HepG2 (cell line): ENCODE results near the gene SOX13. TPM values are rescaled to one million over a fixed set of nuclear protein-coding genes. Genes with fewer than 3 reads are reported as not detected.
A peak's percentile ranks its signal among the peaks of the same experiment; 100 is the strongest.

ENCODE experiments used
- ARID2 ChIP-seq: sonication (generic); formaldehyde crosslinking; IDR thresholded peaks from 2 replicates; pipeline ENCODE4 v1.8.1; 2022; ENCODE audit warnings: mild to moderate bottlenecking, missing genetic modification reagents, borderline replicate concordance
- EP300 ChIP-seq, 3 experiments: sonication (generic) in 1 of 3; formaldehyde crosslinking in 1 of 3; IDR thresholded peaks; 2 replicates each; pipeline versions ENCODE4 v1.5.1 to v1.6.1; 2011 to 2020; ENCODE audit warnings: low read depth in 2 of 3, low read length in 2 of 3, borderline replicate concordance in 1 of 3, improper control_type of control experiment in 1 of 3, mild to moderate bottlenecking in 1 of 3, missing genetic modification reagents in 1 of 3, moderate library complexity in 1 of 3
- IKZF1 ChIP-seq: fragments of 450-650 bp; IDR thresholded peaks from 2 replicates; pipeline ENCODE4 v1.7.1; 2016
- ISL2 ChIP-seq: sonication (generic); formaldehyde crosslinking; IDR thresholded peaks from 2 replicates; pipeline ENCODE4 v1.5.0; 2020; ENCODE audit warnings: missing genetic modification reagents
- PAF1 ChIP-seq: IDR thresholded peaks from 2 replicates; pipeline ENCODE4 v1.6.1; 2016; ENCODE audit warnings: missing genetic modification reagents, missing compliant biosample characterization
- PCBP1 ChIP-seq: fragments of 200-400 bp; formaldehyde crosslinking; IDR thresholded peaks from 2 replicates; pipeline ENCODE4 v1.6.1; 2017; ENCODE audit warnings: mild to moderate bottlenecking, low read depth, low read length, borderline replicate concordance
- RFX1 ChIP-seq: fragments of 450-650 bp; IDR thresholded peaks from 2 replicates; pipeline ENCODE4 v1.6.1; 2017
- SIN3A ChIP-seq: IDR thresholded peaks from 2 replicates; pipeline ENCODE4 v1.6.1; 2011; ENCODE audit warnings: low read depth, mild to moderate bottlenecking, control low read depth, low read length, borderline replicate concordance
- SP5 ChIP-seq: IDR thresholded peaks from 2 replicates; pipeline ENCODE4 v1.6.1; 2016; ENCODE audit warnings: low read depth, borderline replicate concordance
- ZNF607 ChIP-seq: sonication (generic); formaldehyde crosslinking; IDR thresholded peaks from 2 replicates; pipeline ENCODE4 v1.5.1; 2020; ENCODE audit warnings: missing genetic modification reagents, mild to moderate bottlenecking, borderline replicate concordance
- ZNF616 ChIP-seq: sonication (generic); formaldehyde crosslinking; IDR thresholded peaks from 2 replicates; pipeline ENCODE4 v1.5.0; 2020; ENCODE audit warnings: low read depth, mild to moderate bottlenecking, missing genetic modification reagents
- polyA plus RNA-seq, 8 experiments: library from polyadenylated mRNA; depleted of rRNA in 3 of 8; stranded (reverse) in 7 of 8; unstranded in 1 of 8; fragments of >200 nt; fragmentation: Illumina TruSeq in 4 of 8; extraction: Trizol in 4 of 8; gene quantifications; 2 replicates each; pipeline versions ENCODE4 v1.2.1 to v1.2.3, GENCODE V29; 2011 to 2016; ENCODE audit warnings: low read depth in 4 of 8, missing spikeins in 1 of 8, mixed read lengths in 1 of 8; ENCODE audit not compliant: insufficient read depth in 1 of 8
- total RNA-seq, 5 experiments: library from RNA; depleted of rRNA; stranded (reverse); fragments of >200 nt; fragmentation: Illumina TruSeq; extraction: Trizol; gene quantifications; 2 replicates each; pipeline ENCODE4 v1.2.3, GENCODE V29; 2016; ENCODE audit warnings: low read depth in 1 of 5
- TF ChIP-seq, protein P1 (sequence below): sonication (generic); formaldehyde crosslinking; IDR thresholded peaks from 2 replicates; pipeline ENCODE4 v1.9.0; 2022; ENCODE audit warnings: low read depth, missing genetic modification reagents
- TF ChIP-seq, protein P2 (sequence below): sonication (generic); formaldehyde crosslinking; IDR thresholded peaks from 2 replicates; pipeline ENCODE4 v1.5.0; 2020; ENCODE audit warnings: mild to moderate bottlenecking, missing genetic modification reagents, borderline replicate concordance
- TF ChIP-seq, protein P3 (sequence below): sonication (generic); formaldehyde crosslinking; IDR thresholded peaks from 2 replicates; pipeline ENCODE4 v1.5.0; 2020; ENCODE audit warnings: mild to moderate bottlenecking, missing genetic modification reagents, moderate library complexity
- TF ChIP-seq, protein P4 (sequence below): sonication (generic); formaldehyde crosslinking; IDR thresholded peaks from 2 replicates; pipeline ENCODE4 v1.4.0; 2020; ENCODE audit warnings: mild to moderate bottlenecking, missing genetic modification reagents

Gene SOX13
- total and polyA plus RNA-seq, 2 of the 13 experiments (the other 11 are each of a cell fraction or from before 2014, with no cell fraction given): 13.3 to 15.8 TPM

DNA sequence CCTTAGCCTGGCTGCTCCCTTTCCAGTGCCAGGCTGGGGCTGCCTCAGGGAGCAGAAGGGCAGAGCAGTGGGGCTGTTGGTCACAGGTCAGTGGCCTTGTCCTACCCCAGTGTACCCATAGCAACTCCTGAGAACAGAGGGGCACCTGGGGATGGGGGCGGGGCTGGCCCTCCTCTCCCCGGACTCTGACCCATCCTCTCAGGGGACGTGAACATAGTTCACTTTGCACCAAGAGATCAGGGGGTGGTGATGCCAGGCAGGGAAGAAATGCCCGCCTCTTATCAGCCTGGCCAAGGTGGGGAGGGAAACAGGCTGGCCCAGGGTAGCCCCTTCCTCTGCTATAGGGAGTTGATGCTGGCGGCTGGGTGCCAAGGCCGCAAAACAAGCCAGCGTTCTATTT lies 74.0 kb downstream of the SOX13 start (continued):
- TF ChIP-seq, protein P1, sequence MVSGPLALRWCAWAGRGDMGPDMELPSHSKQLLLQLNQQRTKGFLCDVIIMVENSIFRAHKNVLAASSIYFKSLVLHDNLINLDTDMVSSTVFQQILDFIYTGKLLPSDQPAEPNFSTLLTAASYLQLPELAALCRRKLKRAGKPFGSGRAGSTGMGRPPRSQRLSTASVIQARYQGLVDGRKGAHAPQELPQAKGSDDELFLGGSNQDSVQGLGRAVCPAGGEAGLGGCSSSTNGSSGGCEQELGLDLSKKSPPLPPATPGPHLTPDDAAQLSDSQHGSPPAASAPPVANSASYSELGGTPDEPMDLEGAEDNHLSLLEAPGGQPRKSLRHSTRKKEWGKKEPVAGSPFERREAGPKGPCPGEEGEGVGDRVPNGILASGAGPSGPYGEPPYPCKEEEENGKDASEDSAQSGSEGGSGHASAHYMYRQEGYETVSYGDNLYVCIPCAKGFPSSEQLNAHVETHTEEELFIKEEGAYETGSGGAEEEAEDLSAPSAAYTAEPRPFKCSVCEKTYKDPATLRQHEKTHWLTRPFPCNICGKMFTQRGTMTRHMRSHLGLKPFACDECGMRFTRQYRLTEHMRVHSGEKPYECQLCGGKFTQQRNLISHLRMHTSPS (CRISPR knock-in tag): peak; percentile 95
- TF ChIP-seq ZNF607 (CRISPR knock-in tag): no peak
- TF ChIP-seq, protein P2, sequence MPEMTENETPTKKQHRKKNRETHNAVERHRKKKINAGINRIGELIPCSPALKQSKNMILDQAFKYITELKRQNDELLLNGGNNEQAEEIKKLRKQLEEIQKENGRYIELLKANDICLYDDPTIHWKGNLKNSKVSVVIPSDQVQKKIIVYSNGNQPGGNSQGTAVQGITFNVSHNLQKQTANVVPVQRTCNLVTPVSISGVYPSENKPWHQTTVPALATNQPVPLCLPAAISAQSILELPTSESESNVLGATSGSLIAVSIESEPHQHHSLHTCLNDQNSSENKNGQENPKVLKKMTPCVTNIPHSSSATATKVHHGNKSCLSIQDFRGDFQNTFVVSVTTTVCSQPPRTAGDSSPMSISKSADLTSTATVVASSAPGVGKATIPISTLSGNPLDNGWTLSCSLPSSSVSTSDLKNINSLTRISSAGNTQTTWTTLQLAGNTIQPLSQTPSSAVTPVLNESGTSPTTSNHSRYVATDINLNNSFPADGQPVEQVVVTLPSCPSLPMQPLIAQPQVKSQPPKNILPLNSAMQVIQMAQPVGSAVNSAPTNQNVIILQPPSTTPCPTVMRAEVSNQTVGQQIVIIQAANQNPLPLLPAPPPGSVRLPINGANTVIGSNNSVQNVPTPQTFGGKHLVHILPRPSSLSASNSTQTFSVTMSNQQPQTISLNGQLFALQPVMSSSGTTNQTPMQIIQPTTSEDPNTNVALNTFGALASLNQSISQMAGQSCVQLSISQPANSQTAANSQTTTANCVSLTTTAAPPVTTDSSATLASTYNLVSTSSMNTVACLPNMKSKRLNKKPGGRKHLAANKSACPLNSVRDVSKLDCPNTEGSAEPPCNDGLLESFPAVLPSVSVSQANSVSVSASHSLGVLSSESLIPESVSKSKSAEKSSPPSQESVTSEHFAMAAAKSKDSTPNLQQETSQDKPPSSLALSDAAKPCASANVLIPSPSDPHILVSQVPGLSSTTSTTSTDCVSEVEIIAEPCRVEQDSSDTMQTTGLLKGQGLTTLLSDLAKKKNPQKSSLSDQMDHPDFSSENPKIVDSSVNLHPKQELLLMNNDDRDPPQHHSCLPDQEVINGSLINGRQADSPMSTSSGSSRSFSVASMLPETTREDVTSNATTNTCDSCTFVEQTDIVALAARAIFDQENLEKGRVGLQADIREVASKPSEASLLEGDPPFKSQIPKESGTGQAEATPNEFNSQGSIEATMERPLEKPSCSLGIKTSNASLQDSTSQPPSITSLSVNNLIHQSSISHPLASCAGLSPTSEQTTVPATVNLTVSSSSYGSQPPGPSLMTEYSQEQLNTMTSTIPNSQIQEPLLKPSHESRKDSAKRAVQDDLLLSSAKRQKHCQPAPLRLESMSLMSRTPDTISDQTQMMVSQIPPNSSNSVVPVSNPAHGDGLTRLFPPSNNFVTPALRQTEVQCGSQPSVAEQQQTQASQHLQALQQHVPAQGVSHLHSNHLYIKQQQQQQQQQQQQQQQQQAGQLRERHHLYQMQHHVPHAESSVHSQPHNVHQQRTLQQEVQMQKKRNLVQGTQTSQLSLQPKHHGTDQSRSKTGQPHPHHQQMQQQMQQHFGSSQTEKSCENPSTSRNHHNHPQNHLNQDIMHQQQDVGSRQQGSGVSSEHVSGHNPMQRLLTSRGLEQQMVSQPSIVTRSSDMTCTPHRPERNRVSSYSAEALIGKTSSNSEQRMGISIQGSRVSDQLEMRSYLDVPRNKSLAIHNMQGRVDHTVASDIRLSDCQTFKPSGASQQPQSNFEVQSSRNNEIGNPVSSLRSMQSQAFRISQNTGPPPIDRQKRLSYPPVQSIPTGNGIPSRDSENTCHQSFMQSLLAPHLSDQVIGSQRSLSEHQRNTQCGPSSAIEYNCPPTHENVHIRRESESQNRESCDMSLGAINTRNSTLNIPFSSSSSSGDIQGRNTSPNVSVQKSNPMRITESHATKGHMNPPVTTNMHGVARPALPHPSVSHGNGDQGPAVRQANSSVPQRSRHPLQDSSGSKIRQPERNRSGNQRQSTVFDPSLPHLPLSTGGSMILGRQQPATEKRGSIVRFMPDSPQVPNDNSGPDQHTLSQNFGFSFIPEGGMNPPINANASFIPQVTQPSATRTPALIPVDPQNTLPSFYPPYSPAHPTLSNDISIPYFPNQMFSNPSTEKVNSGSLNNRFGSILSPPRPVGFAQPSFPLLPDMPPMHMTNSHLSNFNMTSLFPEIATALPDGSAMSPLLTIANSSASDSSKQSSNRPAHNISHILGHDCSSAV: no peak
- TF ChIP-seq IKZF1: no peak
- TF ChIP-seq SP5 (CRISPR knock-in tag): peak; percentile 75
- TF ChIP-seq, protein P3, sequence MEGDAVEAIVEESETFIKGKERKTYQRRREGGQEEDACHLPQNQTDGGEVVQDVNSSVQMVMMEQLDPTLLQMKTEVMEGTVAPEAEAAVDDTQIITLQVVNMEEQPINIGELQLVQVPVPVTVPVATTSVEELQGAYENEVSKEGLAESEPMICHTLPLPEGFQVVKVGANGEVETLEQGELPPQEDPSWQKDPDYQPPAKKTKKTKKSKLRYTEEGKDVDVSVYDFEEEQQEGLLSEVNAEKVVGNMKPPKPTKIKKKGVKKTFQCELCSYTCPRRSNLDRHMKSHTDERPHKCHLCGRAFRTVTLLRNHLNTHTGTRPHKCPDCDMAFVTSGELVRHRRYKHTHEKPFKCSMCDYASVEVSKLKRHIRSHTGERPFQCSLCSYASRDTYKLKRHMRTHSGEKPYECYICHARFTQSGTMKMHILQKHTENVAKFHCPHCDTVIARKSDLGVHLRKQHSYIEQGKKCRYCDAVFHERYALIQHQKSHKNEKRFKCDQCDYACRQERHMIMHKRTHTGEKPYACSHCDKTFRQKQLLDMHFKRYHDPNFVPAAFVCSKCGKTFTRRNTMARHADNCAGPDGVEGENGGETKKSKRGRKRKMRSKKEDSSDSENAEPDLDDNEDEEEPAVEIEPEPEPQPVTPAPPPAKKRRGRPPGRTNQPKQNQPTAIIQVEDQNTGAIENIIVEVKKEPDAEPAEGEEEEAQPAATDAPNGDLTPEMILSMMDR: no peak
- TF ChIP-seq SIN3A: no peak
- no peak for TF ChIP-seq PAF1 (CRISPR knock-in tag)
- TF ChIP-seq, protein P4, sequence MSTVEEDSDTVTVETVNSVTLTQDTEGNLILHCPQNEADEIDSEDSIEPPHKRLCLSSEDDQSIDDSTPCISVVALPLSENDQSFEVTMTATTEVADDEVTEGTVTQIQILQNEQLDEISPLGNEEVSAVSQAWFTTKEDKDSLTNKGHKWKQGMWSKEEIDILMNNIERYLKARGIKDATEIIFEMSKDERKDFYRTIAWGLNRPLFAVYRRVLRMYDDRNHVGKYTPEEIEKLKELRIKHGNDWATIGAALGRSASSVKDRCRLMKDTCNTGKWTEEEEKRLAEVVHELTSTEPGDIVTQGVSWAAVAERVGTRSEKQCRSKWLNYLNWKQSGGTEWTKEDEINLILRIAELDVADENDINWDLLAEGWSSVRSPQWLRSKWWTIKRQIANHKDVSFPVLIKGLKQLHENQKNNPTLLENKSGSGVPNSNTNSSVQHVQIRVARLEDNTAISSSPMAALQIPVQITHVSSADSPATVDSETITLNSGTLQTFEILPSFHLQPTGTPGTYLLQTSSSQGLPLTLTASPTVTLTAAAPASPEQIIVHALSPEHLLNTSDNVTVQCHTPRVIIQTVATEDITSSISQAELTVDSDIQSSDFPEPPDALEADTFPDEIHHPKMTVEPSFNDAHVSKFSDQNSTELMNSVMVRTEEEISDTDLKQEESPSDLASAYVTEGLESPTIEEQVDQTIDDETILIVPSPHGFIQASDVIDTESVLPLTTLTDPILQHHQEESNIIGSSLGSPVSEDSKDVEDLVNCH: no peak
- TF ChIP-seq ZNF616 (CRISPR knock-in tag): no peak
- no peak for TF ChIP-seq PCBP1
- TF ChIP-seq ARID2 (CRISPR knock-in tag): no peak
- TF ChIP-seq RFX1: peak; percentile 26; the same call in 1 of the 2 replicates
- TF ChIP-seq ISL2 (CRISPR knock-in tag): 0 out of 2 replicates have a peak, but pooled peaks have one; percentile 14
- peak in 1 of 2 experiments; percentile 53; a peak in 1 of 4 replicates for TF ChIP-seq EP300 (IDR thresholded peaks at IDR 0.05; ENCODE audit: low read depth in 2 of 2, low read length in 2 of 2)
- no peak for TF ChIP-seq EP300 (CRISPR knock-in tag; IDR thresholded peaks at IDR 0.05; ENCODE audit: borderline replicate concordance)
